Measurements from ENCODE around the gene ZNF486.
"Not testable (repeated sequence)": the region's sequence is repeated elsewhere in the genome, so short reads cannot be mapped to it uniquely, and the experiment has no call there.

The ZNF486 gene

DNA sequence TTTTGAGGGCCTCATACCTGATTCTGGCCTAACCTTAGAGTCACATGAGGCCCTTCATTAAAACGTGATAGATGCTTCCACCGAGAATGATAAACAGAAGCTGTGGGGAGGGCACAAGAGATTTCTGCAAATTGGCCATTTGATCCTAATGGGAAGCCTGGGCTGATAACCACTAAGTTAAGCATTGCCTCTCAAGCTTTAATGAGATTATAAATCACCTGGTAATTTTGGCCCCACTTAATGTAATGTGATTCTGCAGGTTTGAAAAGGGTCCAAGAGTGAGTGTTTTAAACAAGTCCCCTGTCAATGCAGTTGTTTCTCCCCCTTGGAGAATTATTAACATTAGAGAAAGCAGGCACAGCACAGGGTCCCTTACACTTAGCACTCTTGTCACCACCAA lies 42.0 kb downstream of the ZNF486 start:
- Histone ChIP-seq H3K9me2 (ENCODE audit: low read depth, low read length) (no peaks in the 10 kb centered on the region), H3K27ac (ENCODE audit: low read depth, low read length, poor library complexity, severe bottlenecking) (no peak overlapping the region), H3K9me3 (ENCODE audit: low read length) (peaks cover 3% of the 10 kb centered on the region; the same call in 1 of the 2 replicates), H3F3A (ENCODE audit: insufficient read depth, low read length) (no peaks in the 10 kb centered on the region), H3K4me1 (ENCODE audit: insufficient read depth, low read length, severe bottlenecking) (no peaks in the 10 kb centered on the region), H3K27me3 (ENCODE audit: insufficient read depth, low read length) (no peaks in the 10 kb centered on the region), H3K9ac (ENCODE audit: low read length) (no peak overlapping the region), H3K36me3 (ENCODE audit: insufficient read depth, low read length) (0 out of 2 replicates have a peak, but pooled peaks cover 3% of the 10 kb centered on the region), H3K4me2 (ENCODE audit: low read length) (no peak overlapping the region), H4K20me1 (ENCODE audit: insufficient read depth, low read length) (no peaks in the 10 kb centered on the region), H3K79me2 (ENCODE audit: insufficient read depth, low read length) (no peaks in the 10 kb centered on the region), H2AFZ (ENCODE audit: low read length) (no peak overlapping the region), H3K4me3 (ENCODE audit: low read depth, low read length, poor library complexity, severe bottlenecking) (no peak overlapping the region)
- TF ChIP-seq, protein P1, sequence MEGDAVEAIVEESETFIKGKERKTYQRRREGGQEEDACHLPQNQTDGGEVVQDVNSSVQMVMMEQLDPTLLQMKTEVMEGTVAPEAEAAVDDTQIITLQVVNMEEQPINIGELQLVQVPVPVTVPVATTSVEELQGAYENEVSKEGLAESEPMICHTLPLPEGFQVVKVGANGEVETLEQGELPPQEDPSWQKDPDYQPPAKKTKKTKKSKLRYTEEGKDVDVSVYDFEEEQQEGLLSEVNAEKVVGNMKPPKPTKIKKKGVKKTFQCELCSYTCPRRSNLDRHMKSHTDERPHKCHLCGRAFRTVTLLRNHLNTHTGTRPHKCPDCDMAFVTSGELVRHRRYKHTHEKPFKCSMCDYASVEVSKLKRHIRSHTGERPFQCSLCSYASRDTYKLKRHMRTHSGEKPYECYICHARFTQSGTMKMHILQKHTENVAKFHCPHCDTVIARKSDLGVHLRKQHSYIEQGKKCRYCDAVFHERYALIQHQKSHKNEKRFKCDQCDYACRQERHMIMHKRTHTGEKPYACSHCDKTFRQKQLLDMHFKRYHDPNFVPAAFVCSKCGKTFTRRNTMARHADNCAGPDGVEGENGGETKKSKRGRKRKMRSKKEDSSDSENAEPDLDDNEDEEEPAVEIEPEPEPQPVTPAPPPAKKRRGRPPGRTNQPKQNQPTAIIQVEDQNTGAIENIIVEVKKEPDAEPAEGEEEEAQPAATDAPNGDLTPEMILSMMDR (IDR thresholded peaks at IDR 0.05; ENCODE audit: low read length), result no peak
- TF ChIP-seq EZH2 (IDR thresholded peaks at IDR 0.05; ENCODE audit: borderline replicate concordance, low read length), result no peak

GRCh38 chr19:20214366-20214765 lies 47.4 kb downstream of the ZNF486 start:
- not testable (repeated sequence) for H3F3A ChIP-seq (ENCODE audit: insufficient read depth, low read length); H4K20me1 ChIP-seq (ENCODE audit: insufficient read depth, low read length); H3K79me2 ChIP-seq (ENCODE audit: insufficient read depth, low read length); H3K4me2 ChIP-seq (ENCODE audit: low read length); H3K9me2 ChIP-seq (ENCODE audit: low read depth, low read length); H3K36me3 ChIP-seq (ENCODE audit: insufficient read depth, low read length); H3K9me3 ChIP-seq (ENCODE audit: low read length); H3K27ac ChIP-seq (ENCODE audit: low read depth, low read length, poor library complexity, severe bottlenecking); H3K27me3 ChIP-seq (ENCODE audit: insufficient read depth, low read length); H2AFZ ChIP-seq (ENCODE audit: low read length); H3K4me3 ChIP-seq (ENCODE audit: low read depth, low read length, poor library complexity, severe bottlenecking); H3K9ac ChIP-seq (ENCODE audit: low read length); H3K4me1 ChIP-seq (ENCODE audit: insufficient read depth, low read length, severe bottlenecking)

DNA sequence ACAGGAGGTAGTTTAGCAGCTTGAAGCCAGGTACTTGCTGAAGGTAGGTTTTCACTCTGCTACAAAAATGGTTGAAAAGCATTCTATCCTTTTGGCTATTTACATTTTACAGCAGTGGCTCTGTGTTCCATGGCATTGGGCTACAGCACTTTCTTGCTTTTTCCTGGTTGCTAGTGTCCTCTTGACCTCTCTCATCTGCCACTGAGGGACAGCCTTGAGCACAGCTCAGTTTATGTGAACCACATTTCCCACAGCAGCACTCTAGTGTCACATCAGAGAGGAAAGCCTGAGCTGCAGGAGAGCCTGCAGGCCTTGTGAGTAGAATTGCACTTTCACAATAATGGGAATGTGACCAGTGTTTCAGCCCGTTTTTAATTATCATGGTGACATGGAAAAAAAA lies 54.6 kb downstream of the ZNF486 start:
- not testable (repeated sequence) for H3F3A ChIP-seq (ENCODE audit: insufficient read depth, low read length); H3K9me2 ChIP-seq (ENCODE audit: low read depth, low read length); H3K4me2 ChIP-seq (ENCODE audit: low read length); H3K27ac ChIP-seq (ENCODE audit: low read depth, low read length, poor library complexity, severe bottlenecking); H2AFZ ChIP-seq (ENCODE audit: low read length); H3K27me3 ChIP-seq (ENCODE audit: insufficient read depth, low read length); H3K79me2 ChIP-seq (ENCODE audit: insufficient read depth, low read length); H3K4me3 ChIP-seq (ENCODE audit: low read depth, low read length, poor library complexity, severe bottlenecking); H3K9me3 ChIP-seq (ENCODE audit: low read length); H3K4me1 ChIP-seq (ENCODE audit: insufficient read depth, low read length, severe bottlenecking); H3K9ac ChIP-seq (ENCODE audit: low read length); H3K36me3 ChIP-seq (ENCODE audit: insufficient read depth, low read length); H4K20me1 ChIP-seq (ENCODE audit: insufficient read depth, low read length)

GRCh38 chr19:20233105-20233504 lies 66.1 kb downstream of the ZNF486 start:
- H3K79me2 ChIP-seq (ENCODE audit: insufficient read depth, low read length), result peaks cover 11% of the 10 kb centered on the region
- no peaks in the 10 kb centered on the region for H3K9me2 ChIP-seq (ENCODE audit: low read depth, low read length)
- H3F3A ChIP-seq (ENCODE audit: insufficient read depth, low read length), result no peaks in the 10 kb centered on the region
- H3K9ac ChIP-seq (ENCODE audit: low read length), result no peak overlapping the region
- no peak overlapping the region for H3K4me3 ChIP-seq (ENCODE audit: low read depth, low read length, poor library complexity, severe bottlenecking)
- no peak overlapping the region for H3K4me2 ChIP-seq (ENCODE audit: low read length)
- peaks cover 5% of the 10 kb centered on the region for H3K4me1 ChIP-seq (ENCODE audit: insufficient read depth, low read length, severe bottlenecking)
- TF ChIP-seq, protein P1 (IDR thresholded peaks at IDR 0.05; ENCODE audit: low read length), result no peak
- TF ChIP-seq EZH2 (IDR thresholded peaks at IDR 0.05; ENCODE audit: borderline replicate concordance, low read length), result no peak
- H3K36me3 ChIP-seq (ENCODE audit: insufficient read depth, low read length), result peaks cover 65% of the 10 kb centered on the region
- H3K9me3 ChIP-seq (ENCODE audit: low read length), result peaks cover 18% of the 10 kb centered on the region; the same call in 1 of the 2 replicates
- H3K27me3 ChIP-seq (ENCODE audit: insufficient read depth, low read length), result no peaks in the 10 kb centered on the region
- no peaks in the 10 kb centered on the region for H4K20me1 ChIP-seq (ENCODE audit: insufficient read depth, low read length)
- H2AFZ ChIP-seq (ENCODE audit: low read length), result no peak overlapping the region
- H3K27ac ChIP-seq (ENCODE audit: low read depth, low read length, poor library complexity, severe bottlenecking), result no peak overlapping the region
